ENCODE results near the gene WRNIP1.

The WRNIP1 gene

GRCh38 chr6:2738373-2738979, 26.7 kb upstream of the WRNIP1 start:
- DNase-seq (ENCODE audit: low read depth, low spot score) = peak; percentile 49
- H3K4me3 ChIP-seq (ENCODE audit: low read length) = no peak overlapping the region

GRCh38 chr6:2739335-2739734, 25.9 kb upstream of the WRNIP1 start:
- DNase-seq (ENCODE audit: low read depth, low spot score) = no peak
- H3K4me3 ChIP-seq (ENCODE audit: low read length) = no peak overlapping the region

GRCh38 chr6:2740581-2740980, 24.6 kb upstream of the WRNIP1 start:
- no peak for DNase-seq (ENCODE audit: low read depth, low spot score)
- no peak overlapping the region for H3K4me3 ChIP-seq (ENCODE audit: low read length)

- DNase-seq (ENCODE audit: low read depth, low spot score) = no peak
- no peak overlapping the region for H3K4me3 ChIP-seq (ENCODE audit: low read length)
These were observed 23.4 kb upstream of the WRNIP1 start for GRCh38 chr6:2741756-2742155.

GRCh38 chr6:2743280-2744208, 21.6 kb upstream of the WRNIP1 start:
- H3K4me3 ChIP-seq (ENCODE audit: low read length) = no peak overlapping the region
- no peak for DNase-seq (ENCODE audit: low read depth, low spot score)

GRCh38 chr6:2744209-2744771, 20.9 kb upstream of the WRNIP1 start:
- no peak for DNase-seq (ENCODE audit: low read depth, low spot score)
- no peak overlapping the region for H3K4me3 ChIP-seq (ENCODE audit: low read length)

- DNase-seq (ENCODE audit: low read depth, low spot score) = no peak
- H3K4me3 ChIP-seq (ENCODE audit: low read length) = no peak overlapping the region
These were observed 20.4 kb upstream of the WRNIP1 start for GRCh38 chr6:2744778-2745177.

GRCh38 chr6:2745246-2745645, 19.9 kb upstream of the WRNIP1 start:
- H3K4me3 ChIP-seq (ENCODE audit: low read length) = no peak overlapping the region
- no peak for DNase-seq (ENCODE audit: low read depth, low spot score)

GRCh38 chr6:2746557-2747061, 18.6 kb upstream of the WRNIP1 start:
- no peak overlapping the region for H3K4me3 ChIP-seq (ENCODE audit: low read length)

GRCh38 chr6:2748183-2748582, 17.0 kb upstream of the WRNIP1 start:
- no peak overlapping the region for H3K4me3 ChIP-seq (ENCODE audit: low read length)
- DNase-seq (ENCODE audit: low read depth, low spot score) = no peak

More at GRCh38 chr6:2746557-2747061, 18.6 kb upstream of the WRNIP1 start:
- no peak for DNase-seq (ENCODE audit: low read depth, low spot score)

- H3K4me3 ChIP-seq (ENCODE audit: low read length) = no peak overlapping the region
- DNase-seq (ENCODE audit: low read depth, low spot score) = peak; percentile 77
These were observed 15.1 kb upstream of the WRNIP1 start for GRCh38 chr6:2749969-2750600.

GRCh38 chr6:2750832-2751231, 14.4 kb upstream of the WRNIP1 start, which contains the start of gene MYLK4:
TSS of gene MYLK4 (minus strand) at chr6:2750922. CDS start at chr6:2749294, 1,628 bp downstream.
- no peak for DNase-seq (ENCODE audit: low read depth, low spot score)
- no peak within 1 kb of the TSS for H3K4me3 ChIP-seq (ENCODE audit: low read length)

- no peak overlapping the region for H3K4me3 ChIP-seq (ENCODE audit: low read length)
These were observed 13.3 kb upstream of the WRNIP1 start for GRCh38 chr6:2751871-2752270.

GRCh38 chr6:2752477-2753109, 12.6 kb upstream of the WRNIP1 start:
- DNase-seq (ENCODE audit: low read depth, low spot score) = no peak
- no peak overlapping the region for H3K4me3 ChIP-seq (ENCODE audit: low read length)

More at GRCh38 chr6:2751871-2752270, 13.3 kb upstream of the WRNIP1 start:
- DNase-seq (ENCODE audit: low read depth, low spot score) = peak; percentile 81

- H3K4me3 ChIP-seq (ENCODE audit: low read length) = no peak overlapping the region
- DNase-seq (ENCODE audit: low read depth, low spot score) = no peak
These were observed 12.1 kb upstream of the WRNIP1 start for GRCh38 chr6:2753110-2753489.

- no peak overlapping the region for H3K4me3 ChIP-seq (ENCODE audit: low read length)
These were observed 11.4 kb upstream of the WRNIP1 start for GRCh38 chr6:2753743-2754142.

GRCh38 chr6:2754393-2754792, 10.8 kb upstream of the WRNIP1 start:
- H3K4me3 ChIP-seq (ENCODE audit: low read length) = no peak overlapping the region
- DNase-seq (ENCODE audit: low read depth, low spot score) = no peak

More at GRCh38 chr6:2753743-2754142, 11.4 kb upstream of the WRNIP1 start:
- DNase-seq (ENCODE audit: low read depth, low spot score) = no peak

- no peak for DNase-seq (ENCODE audit: low read depth, low spot score)
- H3K4me3 ChIP-seq (ENCODE audit: low read length) = no peak overlapping the region
These were observed 10.3 kb upstream of the WRNIP1 start for GRCh38 chr6:2754911-2755310.

- DNase-seq (ENCODE audit: low read depth, low spot score) = no peak
- no peak overlapping the region for H3K4me3 ChIP-seq (ENCODE audit: low read length)
These were observed 9.7 kb upstream of the WRNIP1 start for GRCh38 chr6:2755456-2755855.

All from Jurkat, Clone E6-1 (cell line).